HUDEP-2 (cell line): ENCODE measurements around the gene THAP7.
A peak's percentile ranks its signal among the peaks of the same experiment; 100 is the strongest.

Source experiments
- DNase-seq, 76 experiments: peaks; one replicate each; lab custom pipeline; 2025; ENCODE audit not compliant: unreplicated experiment in 76 of 76; lab: John Stamatoyannopoulos, UW

The THAP7 gene

GRCh38 chr22:21031545-21032036 is 29.7 kb upstream of the THAP7 start:
- no peak for DNase-seq

- no peak for DNase-seq
These were observed 29.0 kb upstream of the THAP7 start for GRCh38 chr22:21030621-21031544.

- DNase-seq = no peak
These were observed 28.1 kb upstream of the THAP7 start for GRCh38 chr22:21030032-21030431.

- no peak for DNase-seq
These were observed 27.6 kb upstream of the THAP7 start for GRCh38 chr22:21029486-21030025.

GRCh38 chr22:21028277-21029251 is 26.6 kb upstream of the THAP7 start:
- DNase-seq = no peak

GRCh38 chr22:21026783-21027692 is 25.1 kb upstream of the THAP7 start:
- DNase-seq = no peak

- DNase-seq = no peak
These were observed 24.1 kb upstream of the THAP7 start for GRCh38 chr22:21025763-21026755.

GRCh38 chr22:21025266-21025665 is 23.3 kb upstream of the THAP7 start:
- no peak for DNase-seq

- DNase-seq = no peak
These were observed 21.2 kb upstream of the THAP7 start for GRCh38 chr22:21022955-21023614.

- DNase-seq = no peak
These were observed 20.6 kb upstream of the THAP7 start for GRCh38 chr22:21022507-21022906.

GRCh38 chr22:21020802-21021429 is 19.0 kb upstream of the THAP7 start:
- DNase-seq = peak in 3 of 76 experiments; percentile 11 to 19 (median 12)

GRCh38 chr22:21018314-21018713 is 16.4 kb upstream of the THAP7 start:
- DNase-seq = no peak

- DNase-seq = no peak
These were observed 14.9 kb upstream of the THAP7 start for GRCh38 chr22:21016644-21017420.

- DNase-seq = no peak
These were observed 13.6 kb upstream of the THAP7 start for GRCh38 chr22:21015466-21016006.

- DNase-seq = peak in 72 of 76 experiments; percentile 24 to 88 (median 66)
These were observed 13.0 kb upstream of the THAP7 start, which contains the start of gene P2RX6 for GRCh38 chr22:21014726-21015465. TSS of gene P2RX6 (plus strand) at chr22:21015165. CDS start at chr22:21015175, 10 bp downstream.
